ENCODE results near the gene PRAC1. TPM values are rescaled to one million over a fixed set of nuclear protein-coding genes. Genes with fewer than 3 reads are reported as not detected.

PRAC1 gene
- total and polyA plus RNA-seq, 2 experiments from 2014 or later: not detected

DNA sequence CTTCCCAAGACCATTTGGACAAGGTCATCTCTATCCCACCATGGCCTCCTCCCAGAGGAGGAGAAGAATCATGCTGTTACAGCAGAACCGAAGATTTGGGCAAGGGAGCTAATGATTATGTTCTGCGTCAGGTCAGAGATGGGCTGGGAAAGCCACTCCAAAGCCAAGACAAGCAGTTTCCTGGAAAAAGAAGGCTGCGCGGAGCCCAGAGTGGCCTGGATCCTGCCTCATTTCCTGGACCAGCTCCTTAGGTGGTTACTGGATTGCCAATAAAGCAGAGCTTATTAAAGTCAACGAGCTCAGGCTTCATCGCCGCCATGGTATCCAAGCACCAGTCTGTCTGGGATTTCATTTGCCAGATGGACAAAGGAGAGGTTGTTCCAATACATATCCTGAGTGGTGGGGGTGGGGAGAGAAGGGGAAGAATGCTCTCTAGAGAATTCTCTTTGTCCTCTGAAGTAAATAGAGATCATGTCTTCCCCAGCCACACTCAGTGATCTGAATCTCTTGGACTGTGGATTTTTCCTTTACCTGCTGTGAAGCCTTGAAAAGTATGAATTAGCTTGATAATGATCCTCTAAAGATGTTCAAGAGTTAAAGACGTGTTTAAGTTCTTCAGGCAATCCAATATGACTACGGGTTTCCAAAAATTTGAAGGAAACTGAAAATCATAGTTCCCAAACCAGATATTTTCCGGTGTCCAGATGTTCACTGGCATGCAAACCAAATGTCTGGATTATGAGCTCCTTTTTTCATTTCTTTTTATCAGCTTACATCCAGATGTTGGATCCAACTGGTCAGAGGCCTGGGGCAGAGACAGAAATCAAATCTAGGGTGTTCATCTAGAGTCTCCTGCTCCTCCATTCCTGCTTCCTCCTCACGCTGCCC is 17.7 kb downstream of the PRAC1 start:
- H3K36me3 ChIP-seq: no peaks in the 10 kb centered on the region
- no peaks in the 10 kb centered on the region for H3K4me1 ChIP-seq (ENCODE audit: low read depth)
- H3K27ac ChIP-seq: no peak overlapping the region
- TF ChIP-seq, protein P1, sequence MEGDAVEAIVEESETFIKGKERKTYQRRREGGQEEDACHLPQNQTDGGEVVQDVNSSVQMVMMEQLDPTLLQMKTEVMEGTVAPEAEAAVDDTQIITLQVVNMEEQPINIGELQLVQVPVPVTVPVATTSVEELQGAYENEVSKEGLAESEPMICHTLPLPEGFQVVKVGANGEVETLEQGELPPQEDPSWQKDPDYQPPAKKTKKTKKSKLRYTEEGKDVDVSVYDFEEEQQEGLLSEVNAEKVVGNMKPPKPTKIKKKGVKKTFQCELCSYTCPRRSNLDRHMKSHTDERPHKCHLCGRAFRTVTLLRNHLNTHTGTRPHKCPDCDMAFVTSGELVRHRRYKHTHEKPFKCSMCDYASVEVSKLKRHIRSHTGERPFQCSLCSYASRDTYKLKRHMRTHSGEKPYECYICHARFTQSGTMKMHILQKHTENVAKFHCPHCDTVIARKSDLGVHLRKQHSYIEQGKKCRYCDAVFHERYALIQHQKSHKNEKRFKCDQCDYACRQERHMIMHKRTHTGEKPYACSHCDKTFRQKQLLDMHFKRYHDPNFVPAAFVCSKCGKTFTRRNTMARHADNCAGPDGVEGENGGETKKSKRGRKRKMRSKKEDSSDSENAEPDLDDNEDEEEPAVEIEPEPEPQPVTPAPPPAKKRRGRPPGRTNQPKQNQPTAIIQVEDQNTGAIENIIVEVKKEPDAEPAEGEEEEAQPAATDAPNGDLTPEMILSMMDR (IDR thresholded peaks at IDR 0.05; ENCODE audit: low read depth, low read length): no peak
- no peak overlapping the region for H3K4me3 ChIP-seq
- DNase-seq (ENCODE audit: low read depth in 1 of 2, low spot score in 1 of 2): no peak
- peaks cover 91% of the 10 kb centered on the region for H3K27me3 ChIP-seq
- H3K9me3 ChIP-seq (ENCODE audit: low read depth): no peaks in the 10 kb centered on the region

DNA sequence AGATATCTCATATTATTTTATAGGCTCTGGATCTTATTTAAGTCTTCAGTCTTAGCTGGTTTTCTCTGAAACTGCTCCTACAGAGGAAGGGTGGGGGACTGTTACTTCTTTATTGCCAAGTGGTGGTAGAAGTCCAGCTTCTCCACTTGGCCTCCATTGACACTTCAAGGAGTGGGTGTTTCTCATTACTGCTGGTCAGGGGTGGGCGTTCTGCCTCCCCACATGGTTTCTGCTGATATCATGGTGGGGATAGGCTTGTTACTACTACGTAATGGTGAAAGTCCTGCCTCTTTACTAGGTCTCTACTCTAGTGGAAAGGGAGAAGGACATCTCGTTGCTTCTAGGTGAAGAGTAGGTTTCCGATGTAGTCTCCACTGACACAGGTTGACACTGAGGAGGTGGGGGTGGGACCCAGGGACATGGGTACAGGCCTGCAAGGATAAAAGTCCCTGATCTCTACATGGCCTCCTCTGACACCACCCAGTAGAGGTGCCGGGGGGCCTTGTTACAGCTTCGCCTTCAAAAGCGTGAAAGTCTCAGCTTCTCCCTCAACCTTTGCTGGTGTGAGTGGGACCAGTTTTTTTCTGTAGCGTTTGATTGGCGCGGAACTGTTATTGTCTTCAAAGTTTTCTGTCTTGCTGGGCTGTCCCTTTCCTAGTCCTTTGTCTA is 20.3 kb downstream of the PRAC1 start:
- no peaks in the 10 kb centered on the region for H3K9me3 ChIP-seq (ENCODE audit: low read depth)
- no peak overlapping the region for H3K4me3 ChIP-seq
- peaks cover 81% of the 10 kb centered on the region for H3K27me3 ChIP-seq
- no peak for DNase-seq (ENCODE audit: low read depth in 1 of 2, low spot score in 1 of 2)
- no peaks in the 10 kb centered on the region for H3K4me1 ChIP-seq (ENCODE audit: low read depth)
- H3K27ac ChIP-seq: no peak overlapping the region
- no peaks in the 10 kb centered on the region for H3K36me3 ChIP-seq
- TF ChIP-seq, protein P1 (IDR thresholded peaks at IDR 0.05; ENCODE audit: low read depth, low read length): no peak

DNA sequence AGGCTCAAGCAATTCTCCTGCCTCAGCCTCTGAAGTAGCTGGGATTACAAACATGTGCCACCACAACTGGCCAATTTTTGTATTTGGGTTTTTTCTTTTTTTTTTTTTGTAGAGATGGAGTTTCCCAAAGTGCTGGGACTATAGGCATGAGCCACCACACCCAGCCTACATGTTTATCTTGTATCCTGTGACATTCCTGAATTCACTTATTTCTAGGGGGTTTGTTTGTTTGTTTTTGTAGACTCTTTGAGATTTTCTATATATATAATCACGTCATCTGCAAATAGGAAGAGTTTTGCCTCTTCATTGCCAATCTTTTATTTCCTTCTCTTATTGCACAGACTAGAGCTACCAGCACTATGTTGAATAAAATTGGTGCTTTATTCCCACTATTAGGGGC is 29.1 kb downstream of the PRAC1 start:
- Histone ChIP-seq H3K27me3 (peaks cover 28% of the 10 kb centered on the region), H3K4me3 (no peak overlapping the region), H3K27ac (no peak overlapping the region), H3K4me1 (ENCODE audit: low read depth) (no peaks in the 10 kb centered on the region), H3K36me3 (no peaks in the 10 kb centered on the region), H3K9me3 (ENCODE audit: low read depth) (no peaks in the 10 kb centered on the region)
- TF ChIP-seq, protein P1 (IDR thresholded peaks at IDR 0.05; ENCODE audit: low read depth, low read length): no peak
- DNase-seq (ENCODE audit: low read depth in 1 of 2, low spot score in 1 of 2): no peak

DNA sequence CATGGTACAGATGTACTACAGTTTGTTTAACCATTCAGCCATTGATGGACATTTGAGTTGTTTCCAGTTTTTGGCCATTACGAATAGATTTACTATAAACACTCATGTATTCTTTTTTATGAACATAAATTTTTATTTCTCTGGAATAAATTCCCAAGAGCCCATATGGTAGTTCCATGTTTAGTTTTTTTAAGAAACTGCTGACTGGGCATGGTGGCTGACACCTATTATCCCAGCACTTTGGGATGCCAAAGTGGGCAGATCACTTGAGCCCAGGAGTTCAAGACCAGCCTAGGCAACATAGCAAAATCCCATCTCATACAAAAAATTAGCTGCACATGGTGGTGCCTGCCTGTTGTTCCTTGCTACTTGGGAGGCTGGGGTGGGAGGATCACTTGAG is 30.3 kb downstream of the PRAC1 start:
- Histone ChIP-seq H3K36me3 (no peaks in the 10 kb centered on the region), H3K27me3 (peaks cover 26% of the 10 kb centered on the region), H3K27ac (no peak overlapping the region), H3K4me3 (no peak overlapping the region), H3K9me3 (ENCODE audit: low read depth) (no peaks in the 10 kb centered on the region), H3K4me1 (ENCODE audit: low read depth) (no peaks in the 10 kb centered on the region)
- no peak for DNase-seq (ENCODE audit: low read depth in 1 of 2, low spot score in 1 of 2)
- TF ChIP-seq, protein P1 (IDR thresholded peaks at IDR 0.05; ENCODE audit: low read depth, low read length): no peak

DNA sequence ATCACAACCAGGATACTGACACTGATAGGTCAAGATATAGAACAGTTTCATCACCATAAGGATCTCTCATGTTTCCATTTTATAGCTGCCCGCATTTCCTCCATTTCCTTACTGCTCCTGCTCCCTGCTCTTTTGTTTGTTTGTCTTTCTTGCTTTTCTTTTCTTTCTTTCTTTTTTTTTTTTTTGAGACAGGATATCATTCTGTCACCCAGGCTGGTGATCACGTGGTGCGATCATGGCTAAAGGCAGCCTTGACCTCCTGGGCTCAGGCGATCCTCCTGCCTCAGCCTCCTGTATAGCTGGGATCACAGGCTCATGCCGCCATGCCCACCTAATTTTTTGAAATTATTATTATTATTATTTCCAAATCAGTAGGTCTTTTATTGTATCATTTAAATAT is 31.7 kb downstream of the PRAC1 start:
- no peaks in the 10 kb centered on the region for H3K9me3 ChIP-seq (ENCODE audit: low read depth)
- peaks cover 26% of the 10 kb centered on the region for H3K27me3 ChIP-seq

More for the DNA sequence above, 31.7 kb downstream of the PRAC1 start:
- Histone ChIP-seq H3K4me3 (no peak overlapping the region), H3K4me1 (ENCODE audit: low read depth) (no peaks in the 10 kb centered on the region), H3K36me3 (no peaks in the 10 kb centered on the region), H3K27ac (no peak overlapping the region)
- DNase-seq (ENCODE audit: low read depth in 1 of 2, low spot score in 1 of 2): no peak
- TF ChIP-seq, protein P1 (IDR thresholded peaks at IDR 0.05; ENCODE audit: low read depth, low read length): no peak

All from cardiac muscle cell (in vitro differentiated cells and primary cell).